Activated CD4-positive, alpha-beta T cell treated with anti-CD3 and anti-CD28 coated beads for 48 hours (primary cell): ENCODE results near the gene NCCRP1.

Source experiments
- DNase-seq: peaks from one replicate; pipeline ENCODE4 v3.0.0-alpha.2; 2020

Gene NCCRP1

DNA sequence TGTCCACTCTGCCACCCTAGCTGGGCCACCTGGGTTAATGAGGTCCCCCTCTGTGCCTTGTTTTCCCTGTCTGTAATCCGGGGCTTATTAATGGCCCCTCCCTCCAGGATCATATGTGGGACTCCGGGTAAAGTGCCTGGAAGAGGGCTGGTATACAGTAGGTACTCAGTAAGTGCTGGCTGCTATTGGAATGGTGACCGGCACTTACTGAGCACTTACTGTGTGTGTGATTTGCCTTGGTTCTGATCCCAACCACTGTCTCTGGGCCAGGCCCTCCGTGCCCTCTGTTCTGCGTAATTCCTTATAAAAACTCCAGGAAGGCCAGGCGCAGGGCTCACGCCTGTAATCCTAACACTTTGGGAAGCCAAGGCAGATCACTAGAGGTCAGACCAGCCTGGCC is 30.9 kb upstream of the NCCRP1 start:
- no peak for DNase-seq

DNA sequence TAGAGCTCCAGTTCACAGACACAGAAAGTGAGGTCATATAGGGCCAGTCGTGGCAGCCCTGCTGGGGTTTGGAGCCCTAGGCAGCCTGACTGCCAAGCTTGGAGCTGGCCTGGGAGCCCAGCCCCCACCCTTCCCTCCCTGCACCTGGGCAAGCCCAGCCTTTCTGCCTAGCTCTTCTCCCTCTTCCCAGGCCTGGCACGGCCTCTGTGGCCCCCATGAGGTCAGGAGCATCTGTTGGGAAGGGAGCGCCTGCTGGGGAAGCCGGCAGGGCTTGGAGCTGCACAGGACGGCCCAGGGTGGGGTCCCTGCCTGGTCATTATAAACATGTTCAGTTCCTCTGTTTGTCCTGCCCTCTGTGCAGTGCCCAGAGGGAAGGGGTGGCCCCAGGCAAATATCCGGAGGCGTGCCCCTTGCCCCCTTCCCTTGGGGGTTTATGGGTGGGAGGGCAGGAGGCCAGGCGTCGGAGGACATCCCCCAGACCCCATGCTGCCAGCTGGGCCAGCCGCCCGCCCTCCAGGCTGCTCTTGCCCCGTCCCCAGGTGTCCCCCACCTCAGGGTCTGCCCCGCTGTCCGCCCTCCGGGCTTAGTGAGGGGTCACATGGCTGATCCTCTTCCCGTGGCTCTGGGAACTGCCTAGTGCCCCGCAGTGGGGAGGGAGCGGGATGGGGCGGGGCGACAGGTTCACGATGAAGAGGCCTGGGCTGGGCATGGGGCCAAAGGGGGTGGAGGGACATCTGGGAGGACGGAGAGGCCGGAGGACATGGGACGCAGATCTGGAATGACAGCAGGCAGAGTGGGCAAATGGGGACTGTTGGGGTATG is 30.0 kb upstream of the NCCRP1 start:
- no peak for DNase-seq

DNA sequence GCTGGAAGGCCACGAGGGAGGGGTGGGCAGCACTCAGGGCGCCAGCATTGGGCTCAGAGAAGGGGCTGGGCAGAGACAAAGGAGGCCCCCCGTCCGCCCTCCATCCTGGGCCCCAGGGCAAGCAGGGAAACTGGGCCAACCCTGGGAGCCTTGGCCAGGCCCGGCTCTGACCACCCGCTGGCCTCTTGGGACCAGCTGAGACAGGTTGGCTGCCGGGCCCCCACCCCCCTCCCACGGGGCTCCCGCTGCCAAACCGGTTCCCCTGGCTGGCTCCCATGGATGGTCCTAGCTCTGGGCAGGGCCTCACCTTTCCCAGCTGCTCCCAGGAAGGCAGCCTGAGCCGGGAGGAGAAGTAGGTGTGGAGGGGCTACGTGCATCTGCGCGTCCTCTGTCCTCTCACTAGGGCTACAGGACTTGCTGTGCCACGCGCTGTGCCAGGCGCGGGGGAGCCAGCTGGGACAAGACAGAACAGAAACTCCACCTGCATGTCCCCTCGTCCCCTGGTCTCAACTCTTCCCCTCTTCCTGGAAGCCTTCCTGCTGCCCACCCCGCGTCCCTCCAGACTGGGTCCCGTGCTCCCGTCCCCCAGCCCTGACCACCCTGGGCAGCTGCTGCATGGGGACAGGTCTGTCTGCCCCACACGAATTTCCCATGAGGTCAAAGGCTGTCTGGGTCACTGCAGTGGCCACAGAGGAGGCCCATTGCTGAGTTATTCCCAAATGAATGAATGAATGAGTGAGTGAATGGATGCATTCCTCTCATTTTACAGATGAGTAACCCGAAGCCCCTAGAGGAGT is 29.1 kb upstream of the NCCRP1 start:
- no peak for DNase-seq

DNA sequence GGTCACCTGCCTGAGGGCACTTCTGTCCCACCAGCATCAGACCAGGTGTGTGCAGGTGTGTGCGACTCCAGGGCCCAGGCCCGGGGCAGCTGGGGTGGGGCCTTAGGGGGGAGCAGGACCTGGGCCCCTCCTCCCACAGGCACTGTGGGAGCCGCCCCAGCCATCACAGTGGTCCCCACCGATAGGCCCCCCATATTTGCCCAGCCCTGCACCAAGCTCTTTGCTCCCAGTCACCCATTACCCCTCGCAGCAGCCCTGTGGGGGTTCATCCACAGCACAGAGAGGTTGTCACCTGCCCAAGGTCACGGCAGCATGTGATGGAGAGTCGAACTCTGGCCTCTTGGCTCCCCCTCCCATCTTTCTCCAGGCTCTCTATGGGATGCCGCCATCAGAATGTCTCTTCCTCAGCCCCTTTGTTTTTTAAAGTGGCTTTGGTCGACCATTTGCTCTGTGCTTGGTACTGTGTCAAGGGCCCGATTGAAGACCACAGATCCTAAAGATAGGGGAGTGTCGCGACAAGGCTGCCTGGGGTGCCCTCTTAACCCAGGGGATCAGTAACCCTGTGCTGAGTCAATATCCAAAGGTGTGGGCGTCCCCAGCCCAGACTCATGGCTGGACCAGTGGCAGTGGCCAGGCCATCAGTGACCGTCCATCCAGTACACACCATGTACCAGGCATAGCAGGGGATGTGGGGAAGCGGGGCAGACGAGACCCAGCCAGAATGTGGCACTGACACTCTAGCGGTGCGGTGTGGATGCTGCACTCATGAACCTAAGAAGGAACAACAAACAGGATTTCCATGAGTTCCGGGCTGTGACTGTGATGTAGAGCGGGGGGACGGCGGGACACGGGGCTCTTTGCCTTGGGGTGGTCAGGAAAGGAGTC is 28.3 kb upstream of the NCCRP1 start:
- no peak for DNase-seq

GRCh38 chr19:39169143-39169810 is 27.5 kb upstream of the NCCRP1 start:
- no peak for DNase-seq

DNA sequence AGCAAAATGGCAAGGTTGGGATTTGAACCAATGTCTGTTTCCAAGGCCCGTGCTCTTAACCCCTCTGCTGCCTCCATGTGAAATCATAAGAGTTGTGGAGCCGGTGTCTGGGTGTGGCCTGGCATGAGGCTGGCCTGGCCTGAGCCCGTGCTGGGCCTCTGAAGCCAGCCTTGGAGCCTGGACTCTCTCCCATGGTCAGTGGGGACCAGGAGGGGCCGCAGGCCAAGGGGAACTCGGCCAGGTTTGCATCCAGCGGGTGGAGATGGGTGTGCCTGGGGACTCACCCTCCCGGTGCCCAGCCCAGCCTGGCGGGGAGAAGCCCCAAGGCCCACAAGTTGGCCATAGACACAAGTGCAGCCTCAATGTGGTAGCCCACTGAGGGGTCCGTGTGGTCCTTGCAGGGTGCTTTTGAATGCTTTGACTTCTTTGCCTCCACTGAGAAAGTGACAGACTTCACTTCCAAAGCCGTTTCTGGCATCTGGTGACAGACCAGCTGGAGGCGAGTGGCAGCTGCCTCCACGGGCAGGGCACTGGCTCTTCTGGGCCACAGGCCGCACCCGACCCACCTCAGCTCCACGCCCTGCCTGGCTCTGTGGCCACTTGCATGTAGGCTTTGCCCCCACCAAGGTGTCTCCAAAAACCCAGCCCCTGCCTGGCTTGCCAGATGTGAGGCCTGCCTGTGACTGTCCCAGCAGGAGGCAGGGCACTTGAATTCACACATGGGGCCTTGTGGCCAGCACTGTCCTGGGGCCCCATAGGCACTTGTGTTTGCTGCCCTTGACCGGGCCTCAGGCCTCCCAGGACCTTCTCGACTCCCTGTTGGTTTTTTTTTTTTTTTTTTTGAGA is 26.2 kb upstream of the NCCRP1 start:
- DNase-seq: no peak

GRCh38 chr19:39171479-39172465 is 25.0 kb upstream of the NCCRP1 start:
- DNase-seq: no peak

GRCh38 chr19:39172700-39173501 is 23.9 kb upstream of the NCCRP1 start:
- no peak for DNase-seq

DNA sequence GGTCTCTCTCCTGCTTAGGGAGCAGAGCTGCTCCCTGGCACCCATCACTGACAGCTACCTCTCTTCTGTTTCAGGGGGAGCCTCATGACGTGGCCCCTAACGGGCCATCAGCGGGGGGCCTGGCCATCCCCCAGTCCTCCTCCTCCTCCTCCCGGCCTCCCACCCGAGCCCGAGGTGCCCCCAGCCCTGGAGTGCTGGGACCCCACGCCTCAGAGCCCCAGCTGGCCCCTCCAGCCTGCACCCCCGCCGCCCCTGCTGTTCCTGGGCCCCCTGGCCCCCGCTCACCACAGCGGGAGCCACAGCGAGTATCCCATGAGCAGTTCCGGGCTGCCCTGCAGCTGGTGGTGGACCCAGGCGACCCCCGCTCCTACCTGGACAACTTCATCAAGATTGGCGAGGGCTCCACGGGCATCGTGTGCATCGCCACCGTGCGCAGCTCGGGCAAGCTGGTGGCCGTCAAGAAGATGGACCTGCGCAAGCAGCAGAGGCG is 23.2 kb upstream of the NCCRP1 start:
- DNase-seq: no peak

GRCh38 chr19:39174142-39174541 is 22.6 kb upstream of the NCCRP1 start:
- no peak for DNase-seq

GRCh38 chr19:39174558-39175544 is 21.9 kb upstream of the NCCRP1 start:
- DNase-seq: no peak

GRCh38 chr19:39175564-39175963 is 21.2 kb upstream of the NCCRP1 start:
- no peak for DNase-seq

DNA sequence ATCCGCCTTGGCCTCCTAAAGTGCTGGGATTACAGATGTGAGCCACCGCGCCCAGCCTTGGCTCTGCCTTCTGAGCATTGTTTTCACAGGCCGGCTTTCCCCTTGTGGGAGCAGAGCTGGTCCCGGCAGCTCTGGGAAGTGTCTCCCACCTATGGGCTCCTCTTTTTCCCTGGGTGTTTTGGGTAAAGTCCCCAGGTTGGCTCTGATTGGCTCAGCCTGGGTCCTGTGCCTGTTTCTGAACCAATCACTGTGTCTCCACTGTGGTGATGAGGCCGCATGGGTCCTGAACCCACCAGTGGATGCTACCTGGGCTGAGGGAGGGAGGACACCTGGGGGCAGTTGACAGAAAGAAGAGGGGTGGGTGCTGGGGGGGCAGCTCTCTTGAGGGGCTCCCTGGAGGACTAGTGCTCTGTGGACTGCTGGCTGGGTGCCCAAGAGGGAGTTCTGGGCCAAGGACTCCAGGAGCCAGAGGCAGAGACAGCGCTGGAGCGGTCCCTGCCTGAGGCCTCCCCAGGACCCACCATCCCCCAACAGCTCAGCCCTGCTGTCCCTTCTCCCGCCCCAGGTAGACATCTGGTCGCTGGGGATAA is 19.6 kb upstream of the NCCRP1 start:
- no peak for DNase-seq

DNA sequence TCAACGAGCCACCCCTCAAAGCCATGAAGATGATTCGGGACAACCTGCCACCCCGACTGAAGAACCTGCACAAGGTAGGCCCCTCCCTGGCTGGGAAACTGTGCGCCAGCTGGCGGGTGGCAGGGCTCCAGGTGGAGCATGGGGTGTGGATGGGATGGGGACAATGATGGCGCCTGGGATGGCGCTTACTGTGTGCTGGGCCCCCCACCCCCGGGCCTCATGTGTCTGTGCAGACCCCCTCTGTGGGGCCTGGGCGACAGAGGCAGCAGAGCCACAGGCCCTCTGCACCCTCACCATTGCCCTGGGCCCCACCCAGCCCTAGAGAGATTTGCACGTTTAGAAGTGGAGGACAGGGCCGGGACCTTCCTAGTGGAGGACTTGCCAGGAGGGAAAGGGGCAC is 19.0 kb upstream of the NCCRP1 start:
- no peak for DNase-seq

DNA sequence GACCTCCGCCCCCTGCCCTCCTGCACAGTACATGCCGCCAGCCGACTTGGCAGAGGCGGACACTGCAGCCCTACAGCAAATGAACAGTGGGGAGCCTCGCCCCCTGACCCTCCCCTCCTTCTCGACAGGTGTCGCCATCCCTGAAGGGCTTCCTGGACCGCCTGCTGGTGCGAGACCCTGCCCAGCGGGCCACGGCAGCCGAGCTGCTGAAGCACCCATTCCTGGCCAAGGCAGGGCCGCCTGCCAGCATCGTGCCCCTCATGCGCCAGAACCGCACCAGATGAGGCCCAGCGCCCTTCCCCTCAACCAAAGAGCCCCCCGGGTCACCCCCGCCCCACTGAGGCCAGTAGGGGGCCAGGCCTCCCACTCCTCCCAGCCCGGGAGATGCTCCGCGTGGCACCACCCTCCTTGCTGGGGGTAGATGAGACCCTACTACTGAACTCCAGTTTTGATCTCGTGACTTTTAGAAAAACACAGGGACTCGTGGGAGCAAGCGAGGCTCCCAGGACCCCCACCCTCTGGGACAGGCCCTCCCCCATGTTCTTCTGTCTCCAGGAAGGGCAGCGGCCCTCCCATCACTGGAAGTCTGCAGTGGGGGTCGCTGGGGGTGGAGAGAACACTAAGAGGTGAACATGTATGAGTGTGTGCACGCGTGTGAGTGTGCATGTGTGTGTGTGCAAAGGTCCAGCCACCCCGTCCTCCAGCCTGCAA is 18.3 kb upstream of the NCCRP1 start:
- DNase-seq: no peak

DNA sequence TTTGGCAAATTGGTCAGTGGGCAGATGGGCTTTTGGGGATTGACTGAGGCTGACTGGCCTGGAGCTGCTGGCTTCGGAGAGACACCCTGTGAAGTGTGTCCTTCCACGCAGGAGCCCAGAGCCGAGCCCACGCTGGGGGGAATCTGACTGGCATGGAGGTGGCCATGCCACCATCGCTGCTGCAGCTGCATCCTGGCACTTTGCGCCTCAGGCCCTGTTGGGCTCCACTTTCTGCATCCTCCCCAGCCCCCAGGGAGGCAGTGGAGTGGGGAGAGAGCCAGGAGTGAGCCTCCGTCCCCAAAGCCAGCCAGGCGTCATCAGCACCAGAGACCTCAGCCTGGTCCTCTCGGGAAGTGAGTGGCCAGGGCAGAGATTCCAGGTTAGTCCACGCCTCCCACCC is 17.0 kb upstream of the NCCRP1 start:
- DNase-seq: no peak

GRCh38 chr19:39180749-39181148 is 16.0 kb upstream of the NCCRP1 start:
- DNase-seq: no peak
